Colonic mucosa (tissue), 4 donors: Measurements from ENCODE around the gene GALR1. TPM values are rescaled to one million over a fixed set of nuclear protein-coding genes. Genes with fewer than 3 reads are reported as not detected.

Experiments used
- DNase-seq: peaks from one replicate; pipeline ENCODE4 v3.0.0-alpha.2; 2020
- H3K27ac ChIP-seq: fragments of 200-600 bp; one replicate; pipeline ENCODE4 v1.8.0; 2021
- H3K27me3 ChIP-seq: fragments of 200-600 bp; one replicate; pipeline ENCODE4 v1.8.0; 2021
- H3K36me3 ChIP-seq: fragments of 200-600 bp; one replicate; pipeline ENCODE4 v1.8.0; 2021
- H3K4me1 ChIP-seq: fragments of 200-600 bp; one replicate; pipeline ENCODE4 v1.8.0; 2021; ENCODE audit warnings: mild to moderate bottlenecking
- H3K4me3 ChIP-seq: fragments of 200-600 bp; one replicate; pipeline ENCODE4 v1.8.0; 2021
- H3K9ac ChIP-seq, 2 donors: one replicate each; pipeline ENCODE4 v1.7.0; 2013; ENCODE audit warnings: control low read depth in 2 of 2, low read depth in 2 of 2, low read length in 2 of 2
- H3K9me3 ChIP-seq: fragments of 200-600 bp; one replicate; pipeline ENCODE4 v1.8.0; 2021
- intact Hi-C: fragments of 100-400 bp; cut with DNase I; formaldehyde crosslinking; loops from one replicate; pipeline ENCODE4 v1.14.1; 2022
- total RNA-seq, 2 donors: library from RNA; stranded (reverse); fragmentation: NEBNext Ultra II Directional in 1 of 2; extraction: Animal tissue kit (Norgen Biotek cat#: 25700) in 1 of 2; gene quantifications; one replicate each; pipeline ENCODE4 v1.2.1, GENCODE V29; 2021
- TF ChIP-seq, protein P1 (sequence below): fragments of 200-600 bp; IDR thresholded peaks from one replicate; pipeline ENCODE4 v1.8.0; 2022; ENCODE audit warnings: antibody characterized with exemption, mild to moderate bottlenecking
- donor health status: healthy.
- donor health status: DM: no; HTN: no; CAD: no.
- donor health status: DM: no; HTN: no; CAD: no.

GALR1 gene
- total RNA-seq, 2 donors from 2014 or later = 0.02 to 0.16 TPM

DNA sequence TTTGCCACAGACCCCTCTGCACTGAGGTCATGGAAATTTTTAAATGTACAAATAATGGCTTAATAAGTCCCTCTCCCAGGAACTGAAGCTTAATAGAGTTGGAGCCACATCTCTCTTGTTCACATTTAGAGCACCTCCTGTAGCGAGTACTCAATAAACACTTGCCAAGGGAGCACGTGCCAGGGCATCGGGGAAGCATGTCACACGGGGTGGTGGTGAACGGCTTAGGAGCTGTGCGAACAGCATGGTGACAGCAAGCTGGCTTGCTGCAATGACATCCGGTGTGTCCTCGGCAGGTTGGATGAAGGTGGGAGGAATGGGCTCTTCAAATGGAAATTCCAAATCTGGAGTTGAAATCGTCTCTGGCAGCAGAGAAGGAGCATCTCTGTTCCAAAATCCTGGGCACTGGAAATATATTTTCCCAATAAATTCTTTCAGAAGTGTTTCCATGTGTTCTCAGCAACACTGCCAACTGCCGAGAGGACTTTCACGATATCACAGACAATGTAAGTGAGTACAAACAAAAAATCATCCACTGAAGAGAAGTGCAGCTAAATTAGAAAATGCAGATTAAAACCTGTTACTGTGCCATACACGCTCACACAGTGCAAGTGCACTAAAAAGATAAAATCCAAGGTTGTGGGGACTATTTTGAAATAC, 74.1 kb downstream of the GALR1 start:
- Histone ChIP-seq H3K27ac (no peak overlapping the region), H3K27me3 (no peaks in the 10 kb centered on the region), H3K36me3 (no peaks in the 10 kb centered on the region), H3K4me3 (no peak overlapping the region), H3K9me3 (no peaks in the 10 kb centered on the region), H3K9ac (no peak overlapping the region), H3K4me1 (no peaks in the 10 kb centered on the region)
- no peak for DNase-seq
- intact Hi-C loops = no loop called here
- TF ChIP-seq, protein P1, sequence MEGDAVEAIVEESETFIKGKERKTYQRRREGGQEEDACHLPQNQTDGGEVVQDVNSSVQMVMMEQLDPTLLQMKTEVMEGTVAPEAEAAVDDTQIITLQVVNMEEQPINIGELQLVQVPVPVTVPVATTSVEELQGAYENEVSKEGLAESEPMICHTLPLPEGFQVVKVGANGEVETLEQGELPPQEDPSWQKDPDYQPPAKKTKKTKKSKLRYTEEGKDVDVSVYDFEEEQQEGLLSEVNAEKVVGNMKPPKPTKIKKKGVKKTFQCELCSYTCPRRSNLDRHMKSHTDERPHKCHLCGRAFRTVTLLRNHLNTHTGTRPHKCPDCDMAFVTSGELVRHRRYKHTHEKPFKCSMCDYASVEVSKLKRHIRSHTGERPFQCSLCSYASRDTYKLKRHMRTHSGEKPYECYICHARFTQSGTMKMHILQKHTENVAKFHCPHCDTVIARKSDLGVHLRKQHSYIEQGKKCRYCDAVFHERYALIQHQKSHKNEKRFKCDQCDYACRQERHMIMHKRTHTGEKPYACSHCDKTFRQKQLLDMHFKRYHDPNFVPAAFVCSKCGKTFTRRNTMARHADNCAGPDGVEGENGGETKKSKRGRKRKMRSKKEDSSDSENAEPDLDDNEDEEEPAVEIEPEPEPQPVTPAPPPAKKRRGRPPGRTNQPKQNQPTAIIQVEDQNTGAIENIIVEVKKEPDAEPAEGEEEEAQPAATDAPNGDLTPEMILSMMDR = no peak

Other genes with a start within 250 kb of the GALR1 start
- gene MBP, start 117.1 kb upstream of the GALR1 start, total RNA-seq = 10 to 100 TPM; 43.0 to 65.8 TPM